PFSK-1 (cell line): ENCODE data around the gene MSS51.

Experiments
- FOXP2 ChIP-seq: optimal IDR thresholded peaks from 2 replicates; pipeline ENCODE3; 2011; ENCODE audit warnings: borderline replicate concordance, control low read depth, inconsistent platforms; ENCODE audit not compliant: insufficient read depth; ENCODE audit errors: extremely low read length, extremely low read depth
- POLR2AphosphoS5 ChIP-seq: IDR thresholded peaks from 2 replicates; pipeline ENCODE4 v1.6.1; 2012; ENCODE audit warnings: low read depth, mild to moderate bottlenecking, control low read depth, low read length, moderate library complexity
- SIN3A ChIP-seq: IDR thresholded peaks from 2 replicates; pipeline ENCODE4 v1.6.1; 2012; ENCODE audit warnings: mild to moderate bottlenecking, low read length, moderate library complexity, borderline replicate concordance; ENCODE audit not compliant: insufficient read depth
- TAF1 ChIP-seq: IDR thresholded peaks from 2 replicates; pipeline ENCODE4 v1.6.1; 2012; ENCODE audit warnings: low read length, control low read depth, borderline replicate concordance; ENCODE audit not compliant: insufficient read depth
- TF ChIP-seq, protein P1 (sequence below), 2 experiments: IDR thresholded peaks; 2 replicates each; pipeline versions ENCODE4 v1.6.1 to v1.8.0; 2011 to 2012; ENCODE audit warnings: low read depth in 2 of 2, low read length in 2 of 2, control low read depth in 1 of 2, inconsistent platforms in 1 of 2, mild to moderate bottlenecking in 1 of 2, moderate library complexity in 1 of 2; ENCODE audit not compliant: insufficient read depth in 1 of 2

The MSS51 gene

GRCh38 chr10:73410897-73411296, 22.5 kb downstream of the MSS51 start:
- TF ChIP-seq FOXP2, result no peak

DNA sequence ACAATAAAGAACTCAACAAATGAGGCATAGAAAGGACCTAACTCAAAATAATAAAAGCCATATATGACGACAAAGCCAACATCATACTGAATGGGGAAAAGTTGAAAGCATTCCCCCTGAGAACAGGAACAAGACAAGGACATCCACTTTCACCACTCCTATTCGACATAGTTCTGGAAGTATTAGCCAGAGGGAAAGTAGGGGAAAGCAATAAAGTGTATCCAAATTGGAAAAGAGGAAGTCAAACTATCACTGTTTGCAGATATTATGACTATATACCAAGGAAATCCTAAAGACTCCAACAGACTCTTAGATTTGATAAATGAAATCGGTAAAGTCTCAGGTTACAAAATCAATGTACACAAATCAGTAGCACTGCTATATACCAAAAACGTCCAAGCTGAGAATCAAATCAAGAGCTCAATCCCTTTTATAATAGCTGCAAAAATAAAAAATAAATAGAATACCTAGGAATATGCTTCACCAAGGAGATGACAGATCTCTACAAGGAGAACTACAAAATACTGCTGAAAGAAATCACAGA, 24.3 kb downstream of the MSS51 start:
- TF ChIP-seq FOXP2 (no peak), TAF1 (no peak), POLR2AphosphoS5 (no peak), SIN3A (no peak)
- TF ChIP-seq, protein P1, sequence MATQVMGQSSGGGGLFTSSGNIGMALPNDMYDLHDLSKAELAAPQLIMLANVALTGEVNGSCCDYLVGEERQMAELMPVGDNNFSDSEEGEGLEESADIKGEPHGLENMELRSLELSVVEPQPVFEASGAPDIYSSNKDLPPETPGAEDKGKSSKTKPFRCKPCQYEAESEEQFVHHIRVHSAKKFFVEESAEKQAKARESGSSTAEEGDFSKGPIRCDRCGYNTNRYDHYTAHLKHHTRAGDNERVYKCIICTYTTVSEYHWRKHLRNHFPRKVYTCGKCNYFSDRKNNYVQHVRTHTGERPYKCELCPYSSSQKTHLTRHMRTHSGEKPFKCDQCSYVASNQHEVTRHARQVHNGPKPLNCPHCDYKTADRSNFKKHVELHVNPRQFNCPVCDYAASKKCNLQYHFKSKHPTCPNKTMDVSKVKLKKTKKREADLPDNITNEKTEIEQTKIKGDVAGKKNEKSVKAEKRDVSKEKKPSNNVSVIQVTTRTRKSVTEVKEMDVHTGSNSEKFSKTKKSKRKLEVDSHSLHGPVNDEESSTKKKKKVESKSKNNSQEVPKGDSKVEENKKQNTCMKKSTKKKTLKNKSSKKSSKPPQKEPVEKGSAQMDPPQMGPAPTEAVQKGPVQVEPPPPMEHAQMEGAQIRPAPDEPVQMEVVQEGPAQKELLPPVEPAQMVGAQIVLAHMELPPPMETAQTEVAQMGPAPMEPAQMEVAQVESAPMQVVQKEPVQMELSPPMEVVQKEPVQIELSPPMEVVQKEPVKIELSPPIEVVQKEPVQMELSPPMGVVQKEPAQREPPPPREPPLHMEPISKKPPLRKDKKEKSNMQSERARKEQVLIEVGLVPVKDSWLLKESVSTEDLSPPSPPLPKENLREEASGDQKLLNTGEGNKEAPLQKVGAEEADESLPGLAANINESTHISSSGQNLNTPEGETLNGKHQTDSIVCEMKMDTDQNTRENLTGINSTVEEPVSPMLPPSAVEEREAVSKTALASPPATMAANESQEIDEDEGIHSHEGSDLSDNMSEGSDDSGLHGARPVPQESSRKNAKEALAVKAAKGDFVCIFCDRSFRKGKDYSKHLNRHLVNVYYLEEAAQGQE (IDR thresholded peaks at IDR 0.05; ENCODE audit: insufficient read depth in 1 of 2, low read depth in 2 of 2, low read length in 2 of 2), result no peak

- TF ChIP-seq TAF1, result no peak
- TF ChIP-seq FOXP2, result no peak
- no peak for TF ChIP-seq SIN3A
- TF ChIP-seq POLR2AphosphoS5, result no peak
- TF ChIP-seq, protein P1 (IDR thresholded peaks at IDR 0.05; ENCODE audit: insufficient read depth in 1 of 2, low read depth in 2 of 2, low read length in 2 of 2), result no peak
These were observed 25.3 kb downstream of the MSS51 start for GRCh38 chr10:73408061-73408460.

DNA sequence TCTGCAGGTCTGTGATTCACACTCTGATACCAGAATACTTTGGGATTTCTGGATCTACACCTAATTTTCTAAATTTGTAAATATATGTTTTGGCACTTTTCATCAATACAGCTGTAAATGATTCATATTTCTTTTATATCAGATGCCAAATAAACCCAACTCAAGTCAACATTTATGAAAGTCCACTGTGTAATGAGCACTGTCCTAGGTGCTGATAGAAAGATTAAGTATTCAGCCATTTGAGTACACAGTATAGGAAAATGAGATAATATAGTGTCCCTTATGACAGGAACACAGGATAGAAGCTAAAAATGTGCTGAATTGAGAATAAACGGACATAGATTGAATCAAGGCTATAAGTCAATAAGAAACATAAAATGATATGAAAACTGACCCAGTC, 25.9 kb downstream of the MSS51 start:
- TF ChIP-seq, protein P1 (IDR thresholded peaks at IDR 0.05; ENCODE audit: insufficient read depth in 1 of 2, low read depth in 2 of 2, low read length in 2 of 2), result peak in 1 of 2 experiments; percentile 54; a peak in 1 of 4 replicates
- TF ChIP-seq FOXP2, result no peak

GRCh38 chr10:73406846-73407245, 26.5 kb downstream of the MSS51 start:
- TF ChIP-seq SIN3A (no peak), TAF1 (no peak), POLR2AphosphoS5 (no peak), FOXP2 (no peak)
- TF ChIP-seq, protein P1 (IDR thresholded peaks at IDR 0.05; ENCODE audit: insufficient read depth in 1 of 2, low read depth in 2 of 2, low read length in 2 of 2), result no peak
